H1 (cell line): Measurements from ENCODE around the gene SUPT4H1. TPM values are rescaled to one million over a fixed set of nuclear protein-coding genes. Genes with fewer than 3 reads are reported as not detected.

Source experiments
- FOSL1 ChIP-seq: IDR thresholded peaks from 2 replicates; pipeline ENCODE4 v1.6.1; 2011; ENCODE audit warnings: mild to moderate bottlenecking, low read depth, low read length, moderate library complexity; ENCODE audit not compliant: insufficient read depth
- polyA plus RNA-seq, 7 experiments: library from polyadenylated mRNA; depleted of rRNA in 3 of 7; stranded (reverse) in 5 of 7; unstranded in 2 of 7; fragments of >200 nt in 5 of 7; fragments of 200-250 nt in 2 of 7; gene quantifications; 1 replicate in 5 of 7; 2 replicates in 1 of 7; 4 replicates in 1 of 7; pipeline versions ENCODE4 v1.2.1 to v1.2.3, GENCODE V29; 2011 to 2013; ENCODE audit warnings: missing spikeins in 2 of 7, mixed read lengths in 2 of 7
- total RNA-seq: library from RNA; stranded (reverse); fragmentation: NEBNext Ultra II Directional; extraction: Animal tissue kit (Norgen Biotek cat#: 25700); gene quantifications from 2 replicates; pipeline ENCODE4 v1.2.1, GENCODE V29; 2021

The SUPT4H1 gene
- total and polyA plus RNA-seq, 2 of the 8 experiments (the other 6 are each of a cell fraction or from before 2014, with no cell fraction given) = 112 to 143 TPM

DNA sequence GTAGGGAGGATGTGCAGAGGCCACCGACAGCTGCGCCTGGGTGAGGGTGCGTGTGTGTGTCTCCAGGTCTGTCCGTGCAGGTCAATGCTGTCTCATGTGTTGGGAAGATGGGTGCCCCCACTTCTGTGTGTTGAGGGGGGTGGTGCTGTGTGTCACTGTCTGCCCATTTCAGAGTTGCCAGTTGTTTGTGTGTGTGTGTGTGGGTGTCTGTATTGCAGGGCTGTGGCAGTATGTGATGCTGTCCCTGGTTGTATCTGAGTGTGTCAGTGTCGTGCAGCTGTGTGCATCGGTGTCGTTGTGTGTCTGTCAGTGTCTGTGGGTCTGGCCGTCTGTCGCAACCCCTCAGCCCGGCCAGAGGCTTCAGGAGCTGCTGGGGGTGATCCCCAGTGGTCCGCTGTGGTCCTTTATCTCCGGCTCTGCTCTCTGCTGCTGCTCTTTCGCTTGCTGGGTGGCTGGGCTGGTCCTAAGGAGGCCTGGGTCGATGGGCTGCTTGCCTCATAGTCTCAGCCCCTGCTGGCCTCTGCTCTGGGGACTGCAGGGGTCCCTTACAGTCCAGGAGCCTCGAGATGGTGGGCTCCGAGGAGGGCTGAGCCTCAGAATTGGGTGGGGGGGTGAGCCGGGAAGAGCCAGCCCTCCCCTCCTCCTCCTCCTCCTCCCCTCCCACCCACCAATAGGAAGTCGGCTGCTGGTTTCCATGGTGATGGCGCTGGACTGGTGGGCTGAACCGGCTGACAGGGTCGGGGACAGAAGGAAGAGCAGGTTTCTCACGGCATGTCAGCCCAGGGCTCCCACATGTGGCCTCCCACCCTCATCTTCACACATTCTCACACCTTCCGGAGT, 23.6 kb downstream of the SUPT4H1 start, which contains the start of gene TSPOAP1 (continued):
- no peak for TF ChIP-seq FOSL1
